GM13976 (cell line): ENCODE data around the gene AIP.

Experiments used
- DNase-seq: peaks from one replicate; pipeline ENCODE4 v3.0.0; 2012; ENCODE audit warnings: low spot score
- in situ Hi-C: fragments of 300-500 bp; cut with MboI; formaldehyde crosslinking; loops from one replicate; pipeline ENCODE4 v1.12.0; 2022; ENCODE audit warnings: low sequenced_read_pairs, mixed read lengths, inconsistent platforms; ENCODE audit not compliant: unreplicated experiment
- TF ChIP-seq, protein P1 (sequence below): IDR thresholded peaks from 2 replicates; pipeline ENCODE4 v1.5.1; 2012; ENCODE audit warnings: borderline replicate concordance, mild to moderate bottlenecking; ENCODE audit not compliant: insufficient read depth; ENCODE audit errors: extremely low read depth, missing control alignments, control extremely low read depth

Gene AIP

DNA sequence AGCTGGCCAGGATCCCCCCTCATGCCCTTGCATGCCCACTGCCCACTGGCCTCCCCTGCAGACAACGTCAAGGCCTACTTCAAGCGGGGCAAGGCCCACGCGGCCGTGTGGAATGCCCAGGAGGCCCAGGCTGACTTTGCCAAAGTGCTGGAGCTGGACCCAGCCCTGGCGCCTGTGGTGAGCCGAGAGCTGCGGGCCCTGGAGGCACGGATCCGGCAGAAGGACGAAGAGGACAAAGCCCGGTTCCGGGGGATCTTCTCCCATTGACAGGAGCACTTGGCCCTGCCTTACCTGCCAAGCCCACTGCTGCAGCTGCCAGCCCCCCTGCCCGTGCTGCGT, 7.9 kb downstream of the AIP start:
- DNase-seq = no peak
- TF ChIP-seq, protein P1, sequence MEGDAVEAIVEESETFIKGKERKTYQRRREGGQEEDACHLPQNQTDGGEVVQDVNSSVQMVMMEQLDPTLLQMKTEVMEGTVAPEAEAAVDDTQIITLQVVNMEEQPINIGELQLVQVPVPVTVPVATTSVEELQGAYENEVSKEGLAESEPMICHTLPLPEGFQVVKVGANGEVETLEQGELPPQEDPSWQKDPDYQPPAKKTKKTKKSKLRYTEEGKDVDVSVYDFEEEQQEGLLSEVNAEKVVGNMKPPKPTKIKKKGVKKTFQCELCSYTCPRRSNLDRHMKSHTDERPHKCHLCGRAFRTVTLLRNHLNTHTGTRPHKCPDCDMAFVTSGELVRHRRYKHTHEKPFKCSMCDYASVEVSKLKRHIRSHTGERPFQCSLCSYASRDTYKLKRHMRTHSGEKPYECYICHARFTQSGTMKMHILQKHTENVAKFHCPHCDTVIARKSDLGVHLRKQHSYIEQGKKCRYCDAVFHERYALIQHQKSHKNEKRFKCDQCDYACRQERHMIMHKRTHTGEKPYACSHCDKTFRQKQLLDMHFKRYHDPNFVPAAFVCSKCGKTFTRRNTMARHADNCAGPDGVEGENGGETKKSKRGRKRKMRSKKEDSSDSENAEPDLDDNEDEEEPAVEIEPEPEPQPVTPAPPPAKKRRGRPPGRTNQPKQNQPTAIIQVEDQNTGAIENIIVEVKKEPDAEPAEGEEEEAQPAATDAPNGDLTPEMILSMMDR = no peak
- in situ Hi-C loops = no loop called here

DNA sequence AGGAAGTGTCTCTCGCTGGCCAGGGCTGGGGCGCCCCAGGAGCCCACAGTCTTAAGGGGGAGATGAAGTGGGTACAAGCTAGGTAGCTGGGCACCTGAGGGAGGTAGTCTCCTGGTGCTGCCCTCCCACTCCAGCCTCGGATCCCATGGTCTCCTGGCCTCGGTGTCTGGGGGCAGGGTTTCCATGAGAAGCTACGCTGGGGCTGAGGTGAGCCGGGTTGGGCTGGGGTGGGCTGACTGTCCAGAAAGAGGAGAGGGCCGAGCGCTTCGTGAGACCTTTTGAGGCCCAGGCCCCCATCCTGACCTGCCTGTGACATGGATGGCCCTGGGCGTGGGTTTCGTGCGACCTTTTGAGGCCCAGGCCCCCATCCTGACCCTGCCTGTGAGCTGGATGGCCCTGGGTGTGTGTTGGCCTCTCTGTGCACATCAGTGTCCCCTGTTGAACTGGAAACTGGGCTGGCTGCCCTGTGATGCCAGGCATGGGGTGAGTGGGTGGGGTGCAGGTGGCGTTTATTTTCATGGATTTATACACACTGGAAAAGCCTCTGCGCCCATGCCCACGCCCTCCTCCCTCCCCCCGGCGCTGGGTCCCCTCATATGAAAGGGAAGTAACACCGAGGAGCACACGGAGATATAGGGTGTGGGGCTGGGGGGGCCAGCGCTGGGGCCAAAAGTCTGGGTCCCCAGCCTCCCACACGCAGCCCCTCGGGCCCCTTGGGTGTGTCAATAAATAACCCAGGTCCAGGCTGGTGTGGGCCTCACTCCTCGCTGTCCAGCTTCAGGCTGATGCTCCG, 8.6 kb downstream of the AIP start:
- no peak for DNase-seq
- TF ChIP-seq, protein P1 = no peak
- in situ Hi-C loops = no loop called here

DNA sequence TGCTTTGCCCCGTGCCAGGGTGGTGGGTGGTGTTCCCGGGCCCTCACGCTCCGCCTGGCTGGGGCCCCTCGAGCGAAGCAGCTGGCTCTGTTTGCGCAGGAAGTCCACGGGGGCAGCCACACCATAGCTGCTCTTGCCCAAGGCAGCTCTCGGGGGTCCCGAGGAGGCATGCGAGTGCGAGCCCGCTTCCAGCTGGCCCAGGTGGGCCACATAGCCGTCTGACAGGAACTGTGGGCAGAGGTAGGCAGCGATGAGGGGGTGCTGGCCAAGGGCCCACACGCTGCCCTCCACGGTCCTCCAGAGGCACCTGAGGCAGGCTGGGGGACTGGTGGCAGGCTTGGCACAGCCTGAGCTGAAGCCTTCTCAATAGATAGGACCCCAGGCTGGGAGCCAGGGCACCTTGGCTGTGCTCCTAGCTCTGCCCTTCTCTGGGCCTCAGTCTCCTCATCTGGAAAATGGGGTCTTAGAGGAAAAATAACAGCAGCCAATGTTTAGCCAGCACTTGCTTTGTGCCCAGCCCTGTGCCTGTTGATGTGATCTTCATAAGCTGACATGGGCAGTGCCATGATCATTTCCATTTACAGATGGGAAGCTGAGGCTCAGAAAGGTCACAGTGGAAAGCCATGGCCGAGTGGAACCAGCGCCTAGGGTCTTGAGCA, 9.4 kb downstream of the AIP start:
- in situ Hi-C loops = no loop called here
- DNase-seq = no peak
- TF ChIP-seq, protein P1 = no peak

DNA sequence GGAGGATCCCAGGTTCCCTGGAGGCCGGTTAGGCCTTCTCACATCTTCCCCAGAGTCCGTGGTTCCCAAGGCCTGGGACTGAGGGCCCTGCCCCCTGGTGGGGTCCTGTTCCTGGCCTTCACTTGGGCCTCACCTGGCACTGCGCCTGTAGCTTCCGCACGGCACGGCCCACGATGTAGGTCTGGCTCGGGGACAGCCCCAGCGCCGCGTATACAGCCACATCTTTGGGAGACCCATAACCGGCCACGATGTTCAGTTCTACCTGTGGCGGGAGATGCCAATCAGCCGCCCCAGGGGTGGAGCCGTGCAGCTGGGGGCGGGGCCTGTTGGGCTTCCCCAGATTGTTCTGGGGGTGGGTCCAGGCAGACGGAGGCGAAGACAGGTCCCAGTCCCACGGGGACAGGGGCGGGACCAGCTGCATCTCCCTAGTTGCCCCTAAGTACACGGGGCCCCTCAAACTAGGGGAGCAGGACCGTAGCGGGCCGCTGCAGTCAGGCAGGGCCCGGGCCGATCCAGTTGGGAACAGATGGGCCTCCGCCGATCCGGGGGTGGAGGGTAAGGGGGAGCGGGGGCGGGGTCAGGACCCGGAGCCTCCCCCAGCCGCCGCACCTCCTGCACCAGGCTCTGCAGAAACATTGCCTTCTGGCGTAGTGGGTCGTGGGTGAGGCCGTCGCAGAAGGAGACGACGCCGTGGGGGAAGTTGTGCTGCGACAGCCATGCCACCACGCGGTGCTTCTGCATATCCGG, 10.1 kb downstream of the AIP start:
- in situ Hi-C loops = no loop called here
- TF ChIP-seq, protein P1 = no peak
- no peak for DNase-seq

DNA sequence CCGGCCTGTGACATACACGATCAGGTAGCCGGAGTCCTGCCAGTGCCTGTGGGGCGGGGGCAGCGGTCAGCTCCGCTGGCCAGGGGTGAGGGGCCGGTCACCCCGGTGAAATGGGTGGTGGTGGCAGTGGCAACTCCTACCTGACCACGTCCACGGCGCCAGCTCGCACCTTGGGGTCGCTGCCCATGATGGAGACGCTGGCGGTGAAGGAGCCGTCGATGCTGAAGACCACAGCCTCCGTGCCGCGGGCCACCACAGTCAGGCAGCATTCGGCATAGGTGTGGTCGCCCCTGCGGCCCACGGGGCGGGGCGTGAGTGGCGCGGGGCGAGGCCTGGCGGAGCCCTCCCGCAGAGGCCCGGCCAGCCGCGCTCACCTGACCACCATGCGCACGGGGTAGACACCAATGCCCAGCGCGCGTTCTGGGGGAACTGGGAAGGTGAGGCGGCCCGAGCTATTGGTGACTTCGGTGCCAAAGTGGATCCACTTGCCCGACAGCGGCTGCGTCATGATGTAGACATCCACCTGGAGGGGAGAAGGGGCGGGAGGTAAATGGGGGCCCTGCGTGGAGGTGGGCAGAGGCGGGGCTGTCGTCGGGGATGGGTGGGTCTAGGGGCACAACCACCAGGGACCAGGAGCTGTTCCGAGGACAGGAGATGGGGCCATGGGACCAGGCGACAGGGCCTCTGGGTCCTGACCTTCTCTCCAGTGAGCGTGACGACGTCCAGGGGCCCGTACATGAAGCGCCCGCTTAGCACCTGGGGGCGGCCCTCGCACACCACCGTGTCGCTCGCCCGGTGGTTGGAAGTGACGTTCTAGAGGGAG, 10.9 kb downstream of the AIP start:
- DNase-seq = no peak
- in situ Hi-C loops = no loop called here
- TF ChIP-seq, protein P1 = no peak
